NB4 (cell line): ENCODE measurements around the gene PDIA5.
A peak's percentile ranks its signal among the peaks of the same experiment; 100 is the strongest.

Experiments used
- DNase-seq: peaks from one replicate; pipeline ENCODE4 v3.0.0; 2010; ENCODE audit warnings: low read depth
- H3K4me3 ChIP-seq: one replicate; pipeline ENCODE4 v1.5.1; 2011; ENCODE audit warnings: mild to moderate bottlenecking, low read depth, low read length, moderate library complexity
- CTCF ChIP-seq: IDR thresholded peaks from one replicate; pipeline ENCODE4 v1.5.1; 2012; ENCODE audit warnings: low read depth, low read length
- MAX ChIP-seq: IDR thresholded peaks from 2 replicates; pipeline ENCODE4 v1.6.1; 2011; ENCODE audit warnings: low read depth, low read length
- MYC ChIP-seq: IDR thresholded peaks from 2 replicates; pipeline ENCODE4 v1.6.1; 2011; ENCODE audit warnings: low read depth, low read length
- POLR2A ChIP-seq: IDR thresholded peaks from 2 replicates; pipeline ENCODE4 v1.6.1; 2011; ENCODE audit warnings: mild to moderate bottlenecking; ENCODE audit not compliant: insufficient read length; ENCODE audit errors: extremely low read depth

Gene PDIA5

GRCh38 chr3:123169930-123170329 lies 103.1 kb downstream of the PDIA5 start:
- TF ChIP-seq CTCF (no peak), MAX (no peak), POLR2A (no peak), MYC (no peak)
- no peak for DNase-seq
- H3K4me3 ChIP-seq: no peak overlapping the region

DNA sequence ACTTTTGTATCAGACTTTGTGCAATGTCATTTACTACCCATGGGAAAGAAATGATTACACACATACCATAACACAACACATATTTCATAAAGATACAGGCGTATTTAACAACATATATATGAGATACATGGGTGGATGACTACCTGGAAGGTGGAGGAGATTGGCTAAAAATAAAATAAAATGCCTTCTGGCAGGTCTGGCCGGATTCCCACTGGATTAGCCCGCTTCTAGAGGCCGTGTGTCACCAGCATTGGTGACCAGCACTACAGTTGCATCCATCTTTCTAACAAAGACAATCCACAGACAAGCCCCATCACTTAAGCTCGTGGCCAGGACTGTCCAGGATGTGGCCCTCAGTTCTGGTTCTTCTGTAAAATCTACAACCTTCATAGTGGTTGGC lies 114.0 kb downstream of the PDIA5 start:
- no peak for DNase-seq
- TF ChIP-seq MAX (no peak), POLR2A (no peak), CTCF (no peak), MYC (no peak)
- H3K4me3 ChIP-seq: no peak overlapping the region

GRCh38 chr3:123186695-123187094 lies 119.9 kb downstream of the PDIA5 start:
- no peak for DNase-seq
- no peak overlapping the region for H3K4me3 ChIP-seq
- TF ChIP-seq CTCF (no peak), MAX (no peak), MYC (no peak), POLR2A (no peak)

- H3K4me3 ChIP-seq: no peak overlapping the region
- TF ChIP-seq POLR2A: no peak
- no peak for TF ChIP-seq MYC
- no peak for TF ChIP-seq MAX
- no peak for TF ChIP-seq CTCF
- no peak for DNase-seq
Observed at GRCh38 chr3:123188058-123188457, 121.2 kb downstream of the PDIA5 start.

- TF ChIP-seq POLR2A: no peak
- no peak for TF ChIP-seq MYC
- TF ChIP-seq CTCF: no peak
- TF ChIP-seq MAX: no peak
- no peak overlapping the region for H3K4me3 ChIP-seq
- DNase-seq: no peak
Observed at GRCh38 chr3:123193448-123194101, 126.8 kb downstream of the PDIA5 start.

- TF ChIP-seq POLR2A (no peak), CTCF (peak; percentile 12)
- no peak overlapping the region for H3K4me3 ChIP-seq
- DNase-seq: no peak
Observed at GRCh38 chr3:123194552-123194951, 127.7 kb downstream of the PDIA5 start.
